ENCODE measurements around the gene NUCKS1. TPM values are rescaled to one million over a fixed set of nuclear protein-coding genes. Genes with fewer than 3 reads are reported as not detected.

Gene NUCKS1
- total RNA-seq, 4 donors from 2014 or later: 54.8 to 84.8 (median 71.2) TPM

DNA sequence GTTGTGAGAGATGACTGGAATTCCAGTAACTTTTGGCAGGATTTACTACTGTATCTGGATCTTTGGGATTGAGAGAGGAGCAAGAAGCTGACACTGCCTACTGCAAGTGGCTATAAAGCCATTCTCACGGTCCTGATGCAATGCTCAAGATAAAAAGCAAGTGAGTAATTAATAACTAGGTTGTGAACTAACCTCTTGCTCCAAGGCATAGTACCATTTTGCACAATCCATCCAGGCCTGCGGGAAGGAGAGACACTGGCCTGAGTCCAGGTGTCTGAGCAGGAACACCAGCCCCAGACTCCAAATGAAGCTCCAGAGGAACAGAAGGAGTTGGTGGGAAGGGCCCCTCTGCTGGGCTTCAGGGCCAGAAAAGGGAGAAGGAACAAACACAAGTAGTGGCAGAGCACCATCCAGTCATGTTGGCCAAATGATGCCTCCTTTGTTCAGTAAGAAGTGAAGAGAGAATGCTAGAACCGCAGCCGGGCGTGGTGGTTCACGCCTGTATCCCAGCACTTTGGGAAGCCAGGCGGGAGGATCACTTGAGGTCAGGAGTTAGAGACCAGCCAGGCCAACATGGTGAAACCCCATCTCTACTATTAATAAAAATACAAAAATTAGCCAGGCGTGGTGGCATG is 59.7 kb downstream of the NUCKS1 start:
- DNase-seq (ENCODE audit: low spot score) (no peak), ATAC-seq (ENCODE audit: low FRiP score) (no peak)
- TF ChIP-seq, protein P1, sequence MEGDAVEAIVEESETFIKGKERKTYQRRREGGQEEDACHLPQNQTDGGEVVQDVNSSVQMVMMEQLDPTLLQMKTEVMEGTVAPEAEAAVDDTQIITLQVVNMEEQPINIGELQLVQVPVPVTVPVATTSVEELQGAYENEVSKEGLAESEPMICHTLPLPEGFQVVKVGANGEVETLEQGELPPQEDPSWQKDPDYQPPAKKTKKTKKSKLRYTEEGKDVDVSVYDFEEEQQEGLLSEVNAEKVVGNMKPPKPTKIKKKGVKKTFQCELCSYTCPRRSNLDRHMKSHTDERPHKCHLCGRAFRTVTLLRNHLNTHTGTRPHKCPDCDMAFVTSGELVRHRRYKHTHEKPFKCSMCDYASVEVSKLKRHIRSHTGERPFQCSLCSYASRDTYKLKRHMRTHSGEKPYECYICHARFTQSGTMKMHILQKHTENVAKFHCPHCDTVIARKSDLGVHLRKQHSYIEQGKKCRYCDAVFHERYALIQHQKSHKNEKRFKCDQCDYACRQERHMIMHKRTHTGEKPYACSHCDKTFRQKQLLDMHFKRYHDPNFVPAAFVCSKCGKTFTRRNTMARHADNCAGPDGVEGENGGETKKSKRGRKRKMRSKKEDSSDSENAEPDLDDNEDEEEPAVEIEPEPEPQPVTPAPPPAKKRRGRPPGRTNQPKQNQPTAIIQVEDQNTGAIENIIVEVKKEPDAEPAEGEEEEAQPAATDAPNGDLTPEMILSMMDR (IDR thresholded peaks at IDR 0.05): no peak

DNA sequence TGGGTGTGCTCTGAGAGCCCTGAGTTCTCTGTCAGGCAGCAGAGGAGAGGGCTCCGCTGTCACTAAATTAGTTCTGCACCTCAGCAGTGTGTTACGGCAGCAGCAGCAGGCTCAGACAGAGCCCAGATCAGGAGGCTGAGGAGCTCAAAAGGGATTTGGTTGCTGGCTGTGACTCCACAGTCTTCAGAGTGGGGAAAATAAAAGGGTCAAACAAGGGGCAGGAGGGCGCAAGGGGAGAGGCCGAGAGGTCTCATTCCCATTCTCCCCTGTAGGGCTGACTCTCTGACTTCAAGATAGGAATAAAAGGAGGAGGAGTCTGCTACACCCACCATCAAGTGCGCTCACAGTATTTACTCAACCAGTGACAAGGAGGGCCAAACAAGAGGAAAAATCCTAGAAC is 60.5 kb downstream of the NUCKS1 start:
- no peak for ATAC-seq (ENCODE audit: low FRiP score)
- DNase-seq (ENCODE audit: low spot score): no peak
- TF ChIP-seq, protein P1 (IDR thresholded peaks at IDR 0.05): no peak

DNA sequence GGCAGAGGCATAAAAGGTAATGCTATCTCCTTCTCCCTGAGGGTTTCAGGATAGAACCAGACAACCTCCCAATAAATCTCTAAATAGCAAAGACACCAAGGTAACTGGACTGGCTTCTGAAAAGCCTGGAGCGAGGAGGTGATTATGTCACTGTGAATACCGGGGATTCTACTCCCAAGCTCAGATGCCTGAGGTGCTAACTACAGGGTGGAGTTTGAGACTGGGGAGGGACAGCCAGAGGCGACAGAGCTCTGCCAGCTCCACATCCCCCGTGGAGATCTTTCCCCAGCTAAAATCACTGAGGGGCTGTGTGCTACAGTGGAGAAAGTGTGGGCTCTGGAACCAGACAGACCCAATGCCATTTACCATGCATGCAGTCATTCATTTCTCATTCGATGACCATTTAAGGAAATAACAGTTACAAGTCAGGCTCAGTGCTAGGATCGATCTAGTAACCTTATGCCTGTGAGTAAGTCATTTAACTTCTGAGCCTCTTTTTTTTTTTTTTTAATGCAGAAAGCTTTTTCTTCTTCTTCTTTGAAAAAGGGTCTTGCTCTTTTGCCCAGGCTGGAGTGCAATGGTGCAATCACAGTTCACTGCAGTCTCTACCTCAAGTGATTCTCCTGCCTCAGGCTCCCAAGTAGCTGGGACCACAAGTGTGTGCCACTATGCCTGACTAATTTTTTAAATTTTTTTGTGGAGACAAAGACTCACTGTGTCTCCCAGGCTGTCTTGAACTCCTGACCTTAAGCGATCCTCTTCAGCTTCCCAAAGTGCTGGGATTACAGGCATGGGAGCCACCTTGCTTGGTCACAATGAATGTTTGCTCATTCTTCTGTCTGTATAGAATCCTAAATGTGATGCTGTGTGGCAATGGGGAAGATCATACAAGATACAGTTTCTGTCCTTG is 61.6 kb downstream of the NUCKS1 start:
- ATAC-seq (ENCODE audit: low FRiP score) (no peak), DNase-seq (ENCODE audit: low spot score) (no peak)
- TF ChIP-seq, protein P1 (IDR thresholded peaks at IDR 0.05): no peak

DNA sequence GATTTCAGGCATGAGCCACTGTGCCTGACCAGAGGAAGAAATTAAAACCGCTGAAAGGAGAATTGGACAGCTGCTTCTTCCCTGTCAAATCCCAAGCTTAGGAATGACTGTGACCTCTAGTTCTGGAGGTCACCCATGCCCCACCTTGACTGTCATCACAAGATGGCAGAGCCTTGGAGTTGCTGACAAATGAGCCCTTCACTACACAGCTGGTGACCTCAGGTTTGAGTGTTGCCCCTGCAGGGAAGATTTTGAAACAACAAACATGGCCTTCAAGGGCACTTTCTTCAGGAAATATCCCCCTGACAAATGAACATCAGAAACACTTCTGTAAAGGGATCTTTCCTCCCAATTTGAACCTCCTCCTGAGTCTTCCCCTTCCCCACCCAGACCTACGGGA is 62.7 kb downstream of the NUCKS1 start:
- no peak for ATAC-seq (ENCODE audit: low FRiP score)
- no peak for DNase-seq (ENCODE audit: low spot score)

DNA sequence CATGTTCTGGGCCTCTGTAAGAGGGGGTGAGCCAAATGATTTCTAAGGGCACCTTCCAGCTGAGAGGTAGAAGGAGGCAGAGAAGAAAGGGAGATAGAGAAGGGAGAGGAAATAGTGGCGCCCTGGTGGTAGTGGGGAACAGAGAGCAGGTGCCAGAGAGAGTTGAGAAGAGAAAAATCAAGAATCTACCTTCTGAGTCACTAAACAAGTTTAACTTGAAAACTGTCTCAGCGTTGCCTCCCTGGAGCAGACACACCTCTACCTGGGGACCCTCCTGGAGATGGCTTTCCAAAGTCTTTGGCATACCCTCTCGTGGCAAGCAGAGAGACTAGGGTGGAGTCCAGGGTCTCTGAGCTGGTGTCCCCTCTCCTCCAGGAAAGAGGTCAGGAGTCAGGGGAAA is 68.6 kb downstream of the NUCKS1 start:
- no peak for ATAC-seq (ENCODE audit: low FRiP score)
- TF ChIP-seq, protein P1 (IDR thresholded peaks at IDR 0.05): no peak
- DNase-seq (ENCODE audit: low spot score): no peak

More for the DNA sequence above, 62.7 kb downstream of the NUCKS1 start:
- TF ChIP-seq, protein P1 (IDR thresholded peaks at IDR 0.05): no peak

DNA sequence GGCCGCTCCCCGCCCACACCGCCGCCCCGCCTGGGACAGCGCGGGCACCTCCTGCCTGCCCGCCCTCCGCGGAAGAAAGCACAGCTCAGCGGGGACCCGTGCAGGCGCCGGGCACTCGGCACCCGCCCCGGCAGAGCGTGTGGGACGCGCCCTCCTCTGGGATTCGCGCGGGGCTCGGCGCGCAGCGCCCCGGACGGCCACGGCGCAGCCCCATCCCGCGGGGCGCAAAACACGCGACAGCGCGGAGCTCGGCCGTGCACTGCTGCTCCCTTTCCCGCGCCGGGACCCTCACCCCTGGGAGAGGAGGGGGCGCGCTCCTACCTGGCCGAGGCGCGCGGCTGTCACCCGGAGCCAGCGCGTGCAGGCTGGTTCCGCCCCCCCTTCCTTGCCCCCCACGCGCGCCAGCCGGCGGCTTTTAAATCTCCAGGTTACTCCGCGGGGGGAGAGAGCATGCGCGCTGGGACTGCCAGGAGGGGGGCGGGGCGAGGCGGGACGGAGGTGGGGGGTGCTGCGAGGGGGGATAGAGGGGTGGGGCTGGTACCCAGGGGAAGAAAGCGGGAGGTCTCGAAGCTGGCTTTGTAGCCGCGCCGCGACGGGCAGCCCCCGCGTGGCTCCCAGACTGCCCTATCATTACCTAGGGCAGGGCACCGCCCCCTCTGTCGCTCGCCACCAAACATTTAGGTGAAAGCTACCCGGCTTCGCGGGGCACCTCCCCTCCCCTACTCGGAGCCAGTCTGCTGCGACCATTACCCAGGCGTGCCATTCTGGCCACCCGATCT is 69.7 kb downstream of the NUCKS1 start, which contains the start of gene SLC45A3:
Gene SLC45A3 (minus strand): TSS at position 437 of the 779 bp plus-strand sequence. CDS start 15,853 bp downstream, outside the sequence.
- ATAC-seq (ENCODE audit: low FRiP score): peak; percentile 51
- DNase-seq (ENCODE audit: low spot score): no peak
- TF ChIP-seq, protein P1 (IDR thresholded peaks at IDR 0.05): no peak

Measured in omental fat pad (tissue), 4 donors.